HEK293 (cell line): ENCODE results near the gene FOXP1.

Experiments
- CTCF ChIA-PET: fragments of 350-600 bp; formaldehyde crosslinking; extraction: SDS; loops from one replicate; lab custom pipeline; 2021; ENCODE audit warnings: antibody characterized with exemption; lab: Yijun Ruan, JAX
- POLR2A ChIA-PET: fragments of 300-600 bp; formaldehyde crosslinking; extraction: SDS; loops from one replicate; lab custom pipeline; 2020; ENCODE audit warnings: antibody characterized with exemption, inconsistent platforms; lab: Yijun Ruan, JAX
- H3K27ac ChIP-seq: fragments of 200-500 bp; sonication (Bioruptor generic); 2 replicates; pipeline ENCODE4 v1.5.1; 2014; ENCODE audit warnings: low read depth, low read length, control low read depth, inconsistent platforms; ENCODE audit errors: extremely low read depth
- H3K36me3 ChIP-seq, 2 experiments: fragments of 200-500 bp in 1 of 2; sonication (Bioruptor generic) in 1 of 2; 1 replicate in 1 of 2; 2 replicates in 1 of 2; pipeline ENCODE4 v1.5.1; 2014 to 2017; ENCODE audit warnings: inconsistent platforms in 2 of 2, low read length in 2 of 2; ENCODE audit not compliant: control insufficient read depth in 2 of 2, insufficient read depth in 1 of 2
- H3K4me1 ChIP-seq: fragments of 200-500 bp; sonication (Bioruptor generic); 2 replicates; pipeline ENCODE4 v1.5.1; 2014; ENCODE audit warnings: mild to moderate bottlenecking, low read length, inconsistent platforms; ENCODE audit not compliant: control insufficient read depth, insufficient read depth
- H3K4me3 ChIP-seq: 2 replicates; pipeline ENCODE4 v1.5.1; 2011; ENCODE audit warnings: low read depth, mild to moderate bottlenecking, control low read depth, low read length, moderate library complexity
- H3K9me3 ChIP-seq: fragments of 200-500 bp; sonication (Bioruptor generic); 2 replicates; pipeline ENCODE4 v1.5.1; 2014; ENCODE audit warnings: low read depth, low read length, inconsistent platforms; ENCODE audit not compliant: control insufficient read depth, insufficient read depth
- BCL11B ChIP-seq: fragments of 450-650 bp; formaldehyde crosslinking; IDR thresholded peaks from 2 replicates; pipeline ENCODE4 v1.5.1; 2016; ENCODE audit warnings: low read depth, missing biosample characterization, missing genetic modification characterization
- HIC1 ChIP-seq: fragments of 450-650 bp; formaldehyde crosslinking; IDR thresholded peaks from 2 replicates; pipeline ENCODE4 v1.5.1; 2016; ENCODE audit warnings: missing biosample characterization, missing genetic modification characterization
- HOXC10 ChIP-seq: sonication (generic); formaldehyde crosslinking; IDR thresholded peaks from 2 replicates; pipeline ENCODE4 v1.8.1; 2023; ENCODE audit warnings: mild to moderate bottlenecking, missing genetic modification reagents
- PBX3 ChIP-seq: sonication (generic); formaldehyde crosslinking; IDR thresholded peaks from 2 replicates; pipeline ENCODE4 v1.8.1; 2022; ENCODE audit warnings: mild to moderate bottlenecking, moderate library complexity, missing genetic modification reagents
- PRDM6 ChIP-seq: fragments of 450-650 bp; formaldehyde crosslinking; IDR thresholded peaks from 2 replicates; pipeline ENCODE4 v1.5.1; 2017; ENCODE audit warnings: missing biosample characterization, missing genetic modification characterization
- SCRT1 ChIP-seq: fragments of 450-650 bp; formaldehyde crosslinking; IDR thresholded peaks from 2 replicates; pipeline ENCODE4 v1.5.1; 2016; ENCODE audit warnings: missing biosample characterization, missing genetic modification characterization, borderline replicate concordance
- TSHZ1 ChIP-seq: fragments of 450-650 bp; formaldehyde crosslinking; IDR thresholded peaks from 2 replicates; pipeline ENCODE4 v1.5.1; 2016; ENCODE audit warnings: missing biosample characterization, missing genetic modification characterization, borderline replicate concordance
- ZEB2 ChIP-seq: fragments of 450-650 bp; formaldehyde crosslinking; IDR thresholded peaks from 2 replicates; pipeline ENCODE4 v1.5.1; 2016; ENCODE audit warnings: missing biosample characterization, missing genetic modification characterization
- ZNF10 ChIP-seq: fragments of 450-650 bp; formaldehyde crosslinking; IDR thresholded peaks from 2 replicates; pipeline ENCODE4 v1.5.1; 2017; ENCODE audit warnings: missing biosample characterization, missing genetic modification characterization
- ZNF140 ChIP-seq: fragments of 450-650 bp; formaldehyde crosslinking; IDR thresholded peaks from 2 replicates; pipeline ENCODE4 v1.5.1; 2016; ENCODE audit warnings: missing biosample characterization, missing genetic modification characterization
- ZNF175 ChIP-seq: fragments of 450-650 bp; formaldehyde crosslinking; IDR thresholded peaks from 2 replicates; pipeline ENCODE4 v1.5.1; 2016; ENCODE audit warnings: missing biosample characterization, missing genetic modification characterization
- ZNF280C ChIP-seq: fragments of 450-650 bp; formaldehyde crosslinking; IDR thresholded peaks from 2 replicates; pipeline ENCODE4 v1.5.1; 2016; ENCODE audit warnings: missing biosample characterization, missing genetic modification characterization
- ZNF548 ChIP-seq: fragments of 450-650 bp; formaldehyde crosslinking; IDR thresholded peaks from 2 replicates; pipeline ENCODE4 v1.5.1; 2016; ENCODE audit warnings: missing biosample characterization, missing genetic modification characterization
- ZNF580 ChIP-seq: fragments of 450-650 bp; formaldehyde crosslinking; IDR thresholded peaks from 2 replicates; pipeline ENCODE4 v1.5.1; 2016; ENCODE audit warnings: missing biosample characterization, missing genetic modification characterization
- ZNF600 ChIP-seq: fragments of 450-650 bp; formaldehyde crosslinking; IDR thresholded peaks from 2 replicates; pipeline ENCODE4 v1.5.1; 2016; ENCODE audit warnings: missing biosample characterization, missing genetic modification characterization
- ZNF654 ChIP-seq: fragments of 450-650 bp; formaldehyde crosslinking; IDR thresholded peaks from 2 replicates; pipeline ENCODE4 v1.5.1; 2016; ENCODE audit warnings: low read depth, missing biosample characterization, missing genetic modification characterization
- ZNF670 ChIP-seq: fragments of 450-650 bp; formaldehyde crosslinking; IDR thresholded peaks from 2 replicates; pipeline ENCODE4 v1.5.1; 2016; ENCODE audit warnings: missing biosample characterization, missing genetic modification characterization, low read depth
- ZNF704 ChIP-seq: fragments of 450-650 bp; formaldehyde crosslinking; IDR thresholded peaks from 2 replicates; pipeline ENCODE4 v1.5.1; 2016; ENCODE audit warnings: missing biosample characterization, missing genetic modification characterization
- ZNF843 ChIP-seq: fragments of 450-650 bp; formaldehyde crosslinking; IDR thresholded peaks from 2 replicates; pipeline ENCODE4 v1.5.1; 2016; ENCODE audit warnings: missing biosample characterization, missing genetic modification characterization

FOXP1 gene

GRCh38 chr3:71229905-71230657 is 353.4 kb downstream of the FOXP1 start:
- H3K4me3 ChIP-seq = no peak overlapping the region
- CTCF ChIA-PET = interaction anchor here (0.6 to 1.1 kb wide), 3 partner anchors 13 to 419 kb away, joined by 3 read pairs; no protein-coding TSS in a partner anchor
- no peak for TF ChIP-seq TSHZ1 (tag by site-specific recombination)
- no peak overlapping the region for H3K27ac ChIP-seq
- H3K4me1 ChIP-seq = no peaks in the 10 kb centered on the region; the same call in 1 of the 2 replicates
- H3K36me3 ChIP-seq = no peaks in the 10 kb centered on the region
- POLR2A ChIA-PET = no interaction called here
- no peaks in the 10 kb centered on the region for H3K9me3 ChIP-seq

GRCh38 chr3:71228156-71228866 is 355.2 kb downstream of the FOXP1 start:
- POLR2A ChIA-PET = no interaction called here
- no peak overlapping the region for H3K27ac ChIP-seq
- no peaks in the 10 kb centered on the region; the same call in 1 of the 2 replicates for H3K4me1 ChIP-seq
- H3K4me3 ChIP-seq = no peak overlapping the region
- H3K36me3 ChIP-seq = no peaks in the 10 kb centered on the region
- CTCF ChIA-PET = interaction anchor here (1.1 kb wide), 1 partner anchor 19 kb away, joined by 3 read pairs; no protein-coding TSS in a partner anchor
- H3K9me3 ChIP-seq = no peaks in the 10 kb centered on the region
- TF ChIP-seq ZNF10 (peak; percentile 82; the same call in 1 of the 2 replicates), ZNF580 (no peak), ZNF280C (tag by site-specific recombination) (no peak), ZNF670 (tag by site-specific recombination) (no peak), ZEB2 (tag by site-specific recombination) (peak; percentile 87), ZNF654 (tag by site-specific recombination) (no peak), PBX3 (CRISPR knock-in tag) (no peak), SCRT1 (tag by site-specific recombination) (no peak), HIC1 (tag by site-specific recombination) (0 out of 2 replicates have a peak, but pooled peaks have one; percentile 20), BCL11B (tag by site-specific recombination) (no peak), ZNF600 (tag by site-specific recombination) (no peak), HOXC10 (no peak), ZNF175 (tag by site-specific recombination) (no peak), ZNF548 (tag by site-specific recombination) (no peak), ZNF843 (0 out of 2 replicates have a peak, but pooled peaks have one; percentile 52), PRDM6 (peak; percentile 84), ZNF140 (no peak), ZNF704 (no peak)
